HepG2 (cell line): ENCODE data around the gene KCNAB3. TPM values are rescaled to one million over a fixed set of nuclear protein-coding genes. Genes with fewer than 3 reads are reported as not detected.

ENCODE experiments used
- AGO2 ChIP-seq: fragments of 200-400 bp; formaldehyde crosslinking; optimal IDR thresholded peaks from 2 replicates; pipeline ENCODE3; 2017; ENCODE audit warnings: mild to moderate bottlenecking, low read depth, low read length, moderate library complexity
- ARNT2 ChIP-seq: sonication (generic); formaldehyde crosslinking; IDR thresholded peaks from 2 replicates; pipeline ENCODE4 v1.8.0; 2022; ENCODE audit warnings: mild to moderate bottlenecking, low read depth, missing genetic modification reagents, moderate library complexity
- ATF3 ChIP-seq: sonication (generic); formaldehyde crosslinking; IDR thresholded peaks from 2 replicates; pipeline ENCODE4 v1.4.0; 2020; ENCODE audit warnings: missing genetic modification reagents
- CBX5 ChIP-seq: sonication (generic); formaldehyde crosslinking; IDR thresholded peaks from 2 replicates; pipeline ENCODE4 v1.4.0; 2020; ENCODE audit warnings: missing genetic modification reagents, borderline replicate concordance
- CERS6 ChIP-seq: sonication (generic); formaldehyde crosslinking; IDR thresholded peaks from 2 replicates; pipeline ENCODE4 v1.5.0; 2020; ENCODE audit warnings: missing genetic modification reagents
- DR1 ChIP-seq: sonication (generic); formaldehyde crosslinking; IDR thresholded peaks from 2 replicates; pipeline ENCODE4 v1.8.0; 2021; ENCODE audit warnings: mild to moderate bottlenecking, missing genetic modification reagents, inconsistent platforms
- FOXA3 ChIP-seq: IDR thresholded peaks from 2 replicates; pipeline ENCODE4 v1.6.1; 2016; ENCODE audit warnings: missing genetic modification reagents, missing compliant biosample characterization
- HOMEZ ChIP-seq: IDR thresholded peaks from 2 replicates; pipeline ENCODE4 v1.6.1; 2016; ENCODE audit warnings: low read depth
- JDP2 ChIP-seq: sonication (generic); formaldehyde crosslinking; IDR thresholded peaks from 2 replicates; pipeline ENCODE4 v1.8.1; 2022; ENCODE audit warnings: missing genetic modification reagents, borderline replicate concordance
- MATR3 ChIP-seq: sonication (generic); formaldehyde crosslinking; IDR thresholded peaks from 2 replicates; pipeline ENCODE4 v1.4.0; 2020; ENCODE audit warnings: missing genetic modification reagents
- NFE2 ChIP-seq: sonication (generic); formaldehyde crosslinking; IDR thresholded peaks from 2 replicates; pipeline ENCODE4 v1.4.0; 2020; ENCODE audit warnings: missing genetic modification reagents
- NFIB ChIP-seq: sonication (generic); formaldehyde crosslinking; IDR thresholded peaks from 2 replicates; pipeline ENCODE4 v1.9.0; 2021; ENCODE audit warnings: missing genetic modification reagents, mild to moderate bottlenecking, borderline replicate concordance
- NFKB2 ChIP-seq: sonication (generic); formaldehyde crosslinking; IDR thresholded peaks from 2 replicates; pipeline ENCODE4 v1.4.0; 2020; ENCODE audit warnings: missing genetic modification reagents, borderline replicate concordance
- RFXANK ChIP-seq: IDR thresholded peaks from 2 replicates; pipeline ENCODE4 v1.6.1; 2016
- SP1 ChIP-seq, 2 experiments: fragments of 450-650 bp in 1 of 2; sonication (generic) in 1 of 2; formaldehyde crosslinking in 1 of 2; IDR thresholded peaks; 2 replicates each; pipeline versions ENCODE4 v1.4.0 to v1.6.1; 2016 to 2020; ENCODE audit warnings: missing genetic modification reagents in 1 of 2
- SP2 ChIP-seq: sonication (generic); formaldehyde crosslinking; IDR thresholded peaks from 2 replicates; pipeline ENCODE4 v1.5.1; 2020; ENCODE audit warnings: mild to moderate bottlenecking, missing genetic modification reagents
- TARDBP ChIP-seq: sonication (generic); formaldehyde crosslinking; IDR thresholded peaks from 2 replicates; pipeline ENCODE4 v1.8.0; 2022; ENCODE audit warnings: mild to moderate bottlenecking, missing genetic modification reagents
- U2AF1 ChIP-seq: fragments of 200-400 bp; formaldehyde crosslinking; optimal IDR thresholded peaks from 2 replicates; pipeline ENCODE3; 2017; ENCODE audit warnings: mild to moderate bottlenecking, low read depth, low read length
- ZFP36L1 ChIP-seq: sonication (generic); formaldehyde crosslinking; IDR thresholded peaks from 2 replicates; pipeline ENCODE4 v1.8.0; 2022; ENCODE audit warnings: mild to moderate bottlenecking, missing genetic modification reagents, moderate library complexity
- ZFYVE20 ChIP-seq: sonication (generic); formaldehyde crosslinking; IDR thresholded peaks from 2 replicates; pipeline ENCODE4 v1.8.0; 2023; ENCODE audit warnings: low read depth, mild to moderate bottlenecking, moderate library complexity, missing genetic modification reagents, borderline replicate concordance
- ZGPAT ChIP-seq: IDR thresholded peaks from 2 replicates; pipeline ENCODE4 v1.6.1; 2016; ENCODE audit warnings: mild to moderate bottlenecking
- ZNF124 ChIP-seq: sonication (generic); formaldehyde crosslinking; IDR thresholded peaks from 2 replicates; pipeline ENCODE4 v1.4.0; 2020; ENCODE audit warnings: missing genetic modification reagents
- ZNF484 ChIP-seq: sonication (generic); formaldehyde crosslinking; IDR thresholded peaks from 2 replicates; pipeline ENCODE4 v1.5.1; 2020; ENCODE audit warnings: mild to moderate bottlenecking, low read depth, missing genetic modification reagents, borderline replicate concordance
- ZNF547 ChIP-seq: sonication (generic); formaldehyde crosslinking; IDR thresholded peaks from 2 replicates; pipeline ENCODE4 v1.5.1; 2020; ENCODE audit warnings: mild to moderate bottlenecking, missing genetic modification reagents
- ZNF614 ChIP-seq: IDR thresholded peaks from 2 replicates; pipeline ENCODE4 v1.6.1; 2018; ENCODE audit warnings: missing biosample characterization, missing genetic modification reagents, inconsistent platforms, borderline replicate concordance
- ZNF670 ChIP-seq: sonication (generic); formaldehyde crosslinking; IDR thresholded peaks from 2 replicates; pipeline ENCODE4 v1.8.0; 2022; ENCODE audit warnings: mild to moderate bottlenecking, missing genetic modification reagents, borderline replicate concordance
- ZNF766 ChIP-seq: sonication (generic); formaldehyde crosslinking; IDR thresholded peaks from 2 replicates; pipeline ENCODE4 v1.5.0; 2020; ENCODE audit warnings: missing genetic modification reagents, borderline replicate concordance
- ZNF792 ChIP-seq: IDR thresholded peaks from 2 replicates; pipeline ENCODE4 v1.6.1; 2016
- ZSCAN9 ChIP-seq: IDR thresholded peaks from 2 replicates; pipeline ENCODE4 v1.6.1; 2016; ENCODE audit warnings: borderline replicate concordance
- polyA plus RNA-seq, 8 experiments: library from polyadenylated mRNA; depleted of rRNA in 3 of 8; stranded (reverse) in 7 of 8; unstranded in 1 of 8; fragments of >200 nt; fragmentation: Illumina TruSeq in 4 of 8; extraction: Trizol in 4 of 8; gene quantifications; 2 replicates each; pipeline versions ENCODE4 v1.2.1 to v1.2.3, GENCODE V29; 2011 to 2016; ENCODE audit warnings: low read depth in 4 of 8, missing spikeins in 1 of 8, mixed read lengths in 1 of 8; ENCODE audit not compliant: insufficient read depth in 1 of 8
- total RNA-seq, 5 experiments: library from RNA; depleted of rRNA; stranded (reverse); fragments of >200 nt; fragmentation: Illumina TruSeq; extraction: Trizol; gene quantifications; 2 replicates each; pipeline ENCODE4 v1.2.3, GENCODE V29; 2016; ENCODE audit warnings: low read depth in 1 of 5

The KCNAB3 gene
- total and polyA plus RNA-seq, 2 of the 13 experiments (the other 11 are each of a cell fraction or from before 2014, with no cell fraction given), result 0.29 to 0.88 TPM

- TF ChIP-seq JDP2 (no peak), ZNF670 (CRISPR knock-in tag) (no peak), ATF3 (CRISPR knock-in tag) (no peak), U2AF1 (no peak), FOXA3 (peak; percentile 2; the same call in 1 of the 2 replicates), RFXANK (no peak), ZGPAT (CRISPR knock-in tag) (peak; percentile 16; the same call in 1 of the 2 replicates), ARNT2 (no peak), SP2 (CRISPR knock-in tag) (no peak), ZNF792 (CRISPR knock-in tag) (no peak), ZFP36L1 (CRISPR knock-in tag) (no peak), ZNF484 (CRISPR knock-in tag) (no peak), ZNF124 (CRISPR knock-in tag) (no peak), MATR3 (CRISPR knock-in tag) (no peak), CERS6 (CRISPR knock-in tag) (no peak), ZSCAN9 (CRISPR knock-in tag) (no peak), CBX5 (CRISPR knock-in tag) (0 out of 2 replicates have a peak, but pooled peaks have one; percentile 5), NFIB (CRISPR knock-in tag) (no peak), DR1 (CRISPR knock-in tag) (no peak), ZNF547 (CRISPR knock-in tag) (no peak), NFKB2 (CRISPR knock-in tag) (no peak), ZNF614 (CRISPR knock-in tag) (no peak), AGO2 (no peak), TARDBP (no peak), SP1 (IDR thresholded peaks at IDR 0.05) (no peak), SP1 (CRISPR knock-in tag; IDR thresholded peaks at IDR 0.05) (no peak), ZNF766 (CRISPR knock-in tag) (no peak), HOMEZ (no peak), NFE2 (CRISPR knock-in tag) (no peak), ZFYVE20 (no peak)
Measured at GRCh38 chr17:7888184-7888920, 41.3 kb downstream of the KCNAB3 start, which contains the start of gene CHD3 (continued).
